Measurements from ENCODE around the gene ADGRB2.

The ADGRB2 gene

GRCh38 chr1:31793586-31794285, 29.6 kb upstream of the ADGRB2 start:
- H3K27me3 ChIP-seq (ENCODE audit: insufficient read depth, low read depth, severe bottlenecking), result no peaks in the 10 kb centered on the region
- DNase-seq, result peak; percentile 6
- no peaks in the 10 kb centered on the region for H3K9me3 ChIP-seq (ENCODE audit: severe bottlenecking)
- no peak overlapping the region for H3K27ac ChIP-seq
- no peak overlapping the region for H3K4me3 ChIP-seq (ENCODE audit: low read depth, low read length)
- H3K36me3 ChIP-seq, result no peaks in the 10 kb centered on the region
- no peak for TF ChIP-seq CTCF (IDR thresholded peaks at IDR 0.05; ENCODE audit: low read depth, low read length)

GRCh38 chr1:31793086-31793485, 28.9 kb upstream of the ADGRB2 start:
- no peak overlapping the region for H3K27ac ChIP-seq
- DNase-seq, result peak; percentile 5

GRCh38 chr1:31792541-31792940, 28.4 kb upstream of the ADGRB2 start:
- Histone ChIP-seq H3K27ac (no peak overlapping the region), H3K27me3 (ENCODE audit: insufficient read depth, low read depth, severe bottlenecking) (no peaks in the 10 kb centered on the region)

More at GRCh38 chr1:31793086-31793485, 28.9 kb upstream of the ADGRB2 start:
- no peak for TF ChIP-seq CTCF (IDR thresholded peaks at IDR 0.05; ENCODE audit: low read depth, low read length)
- Histone ChIP-seq H3K9me3 (ENCODE audit: severe bottlenecking) (no peaks in the 10 kb centered on the region), H3K27me3 (ENCODE audit: insufficient read depth, low read depth, severe bottlenecking) (no peaks in the 10 kb centered on the region), H3K4me3 (ENCODE audit: low read depth, low read length) (no peak overlapping the region), H3K36me3 (no peaks in the 10 kb centered on the region)

GRCh38 chr1:31792116-31792515, 28.0 kb upstream of the ADGRB2 start:
- Histone ChIP-seq H3K27me3 (ENCODE audit: insufficient read depth, low read depth, severe bottlenecking) (no peaks in the 10 kb centered on the region), H3K36me3 (no peaks in the 10 kb centered on the region), H3K27ac (no peak overlapping the region), H3K4me3 (ENCODE audit: low read depth, low read length) (no peak overlapping the region), H3K9me3 (ENCODE audit: severe bottlenecking) (no peaks in the 10 kb centered on the region)
- DNase-seq, result peak; percentile 3
- TF ChIP-seq CTCF (IDR thresholded peaks at IDR 0.05; ENCODE audit: low read depth, low read length), result no peak

More at GRCh38 chr1:31792541-31792940, 28.4 kb upstream of the ADGRB2 start:
- H3K36me3 ChIP-seq, result no peaks in the 10 kb centered on the region
- DNase-seq, result peak; percentile 2
- no peaks in the 10 kb centered on the region for H3K9me3 ChIP-seq (ENCODE audit: severe bottlenecking)
- no peak for TF ChIP-seq CTCF (IDR thresholded peaks at IDR 0.05; ENCODE audit: low read depth, low read length)
- H3K4me3 ChIP-seq (ENCODE audit: low read depth, low read length), result no peak overlapping the region

GRCh38 chr1:31791131-31791858, 27.2 kb upstream of the ADGRB2 start:
- TF ChIP-seq CTCF (IDR thresholded peaks at IDR 0.05; ENCODE audit: low read depth, low read length), result no peak
- H3K27me3 ChIP-seq (ENCODE audit: insufficient read depth, low read depth, severe bottlenecking), result no peaks in the 10 kb centered on the region
- no peaks in the 10 kb centered on the region for H3K9me3 ChIP-seq (ENCODE audit: severe bottlenecking)
- no peak overlapping the region for H3K27ac ChIP-seq
- DNase-seq, result peak; percentile 4
- H3K36me3 ChIP-seq, result no peaks in the 10 kb centered on the region
- no peak overlapping the region for H3K4me3 ChIP-seq (ENCODE audit: low read depth, low read length)
